HL-60 (cell line): Measurements from ENCODE around the gene CLDND1.

Experiments used
- GABPA ChIP-seq: IDR thresholded peaks from 2 replicates; pipeline ENCODE4 v1.6.1; 2012; ENCODE audit warnings: low read depth
- TF ChIP-seq, protein P1 (sequence below): IDR thresholded peaks from one replicate; pipeline ENCODE4 v1.5.1; 2011; ENCODE audit warnings: low read length, control low read depth, inconsistent platforms; ENCODE audit not compliant: insufficient read depth

DNA sequence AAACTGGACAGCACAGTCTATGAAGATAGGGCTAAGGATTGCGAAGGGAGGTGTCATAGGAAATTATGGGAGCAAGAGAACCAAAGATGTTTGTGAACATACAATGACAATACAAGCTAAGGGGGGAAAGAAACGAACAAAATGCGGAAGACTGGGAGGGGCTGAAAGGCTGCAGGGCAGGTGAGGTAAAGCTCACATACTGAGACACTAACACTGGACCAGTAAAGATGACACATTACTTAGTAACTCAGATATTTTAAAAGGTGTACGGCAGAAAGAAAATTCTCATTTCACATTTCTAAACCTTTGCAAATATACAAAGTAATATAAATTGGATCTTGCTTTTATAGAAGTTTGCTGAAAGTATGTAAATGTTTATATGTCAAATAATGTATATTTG lies 10.1 kb downstream of the CLDND1 start:
- TF ChIP-seq, protein P1, sequence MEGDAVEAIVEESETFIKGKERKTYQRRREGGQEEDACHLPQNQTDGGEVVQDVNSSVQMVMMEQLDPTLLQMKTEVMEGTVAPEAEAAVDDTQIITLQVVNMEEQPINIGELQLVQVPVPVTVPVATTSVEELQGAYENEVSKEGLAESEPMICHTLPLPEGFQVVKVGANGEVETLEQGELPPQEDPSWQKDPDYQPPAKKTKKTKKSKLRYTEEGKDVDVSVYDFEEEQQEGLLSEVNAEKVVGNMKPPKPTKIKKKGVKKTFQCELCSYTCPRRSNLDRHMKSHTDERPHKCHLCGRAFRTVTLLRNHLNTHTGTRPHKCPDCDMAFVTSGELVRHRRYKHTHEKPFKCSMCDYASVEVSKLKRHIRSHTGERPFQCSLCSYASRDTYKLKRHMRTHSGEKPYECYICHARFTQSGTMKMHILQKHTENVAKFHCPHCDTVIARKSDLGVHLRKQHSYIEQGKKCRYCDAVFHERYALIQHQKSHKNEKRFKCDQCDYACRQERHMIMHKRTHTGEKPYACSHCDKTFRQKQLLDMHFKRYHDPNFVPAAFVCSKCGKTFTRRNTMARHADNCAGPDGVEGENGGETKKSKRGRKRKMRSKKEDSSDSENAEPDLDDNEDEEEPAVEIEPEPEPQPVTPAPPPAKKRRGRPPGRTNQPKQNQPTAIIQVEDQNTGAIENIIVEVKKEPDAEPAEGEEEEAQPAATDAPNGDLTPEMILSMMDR = no peak
- TF ChIP-seq GABPA = no peak
